Stimulated activated effector memory CD8-positive, alpha-beta T cell treated with anti-CD3 and anti-CD28 coated beads, Interleukin-12 subunit alpha, Interleukin-12 subunit beta, amount 100 ng/mL, for 72 hours (primary cell): ENCODE measurements around the gene MYO1B.
A peak's percentile ranks its signal among the peaks of the same experiment; 100 is the strongest.

ENCODE experiments used
- ATAC-seq: fragments of 150-1000 bp; cut with Tn5 transposase; 2 replicates; pipeline ENCODE4 v1.10.0; 2021
- DNase-seq, 2 donors: peaks; one replicate each; pipeline ENCODE4 v3.0.0; 2021 to 2022; ENCODE audit warnings: low spot score in 2 of 2
- H3K27ac Mint-ChIP-seq: one replicate; pipeline ENCODE4 v1.8.0; 2022; ENCODE audit warnings: mild to moderate bottlenecking, mixed read lengths
- H3K36me3 Mint-ChIP-seq: one replicate; pipeline ENCODE4 v1.8.0; 2022; ENCODE audit warnings: mild to moderate bottlenecking, mixed read lengths
- H3K4me1 Mint-ChIP-seq: one replicate; pipeline ENCODE4 v1.8.0; 2022; ENCODE audit warnings: mixed read lengths
- H3K4me3 Mint-ChIP-seq: one replicate; pipeline ENCODE4 v1.8.0; 2022; ENCODE audit warnings: mild to moderate bottlenecking, mixed read lengths
- H3K9me3 Mint-ChIP-seq: one replicate; pipeline ENCODE4 v1.8.0; 2022; ENCODE audit warnings: mixed read lengths

The MYO1B gene

DNA sequence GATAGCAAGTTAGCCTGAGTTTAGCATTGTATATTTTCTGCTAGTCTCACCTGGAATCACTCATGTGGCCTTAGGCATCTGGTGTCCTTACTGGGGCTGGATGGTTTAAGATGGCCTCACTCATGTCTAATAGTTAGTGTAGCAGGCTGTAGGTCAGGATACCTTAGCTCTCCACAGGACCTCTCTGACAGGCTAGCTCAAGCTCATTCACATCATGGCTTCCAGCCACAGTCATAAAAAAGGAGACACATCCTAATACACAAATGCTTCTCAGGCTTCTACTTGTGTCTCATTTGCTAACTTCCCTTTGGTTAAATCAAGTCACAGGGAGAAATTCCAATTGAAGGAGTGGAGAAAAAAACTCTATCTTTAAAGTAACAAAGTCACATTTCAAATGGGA is 47.7 kb downstream of the MYO1B start:
- ATAC-seq (no peak), DNase-seq (no peak)
- Mint-ChIP-seq H3K4me1 (no peaks in the 10 kb centered on the region), H3K27ac (no peak overlapping the region), H3K4me3 (no peak overlapping the region), H3K36me3 (no peaks in the 10 kb centered on the region), H3K9me3 (no peaks in the 10 kb centered on the region)

DNA sequence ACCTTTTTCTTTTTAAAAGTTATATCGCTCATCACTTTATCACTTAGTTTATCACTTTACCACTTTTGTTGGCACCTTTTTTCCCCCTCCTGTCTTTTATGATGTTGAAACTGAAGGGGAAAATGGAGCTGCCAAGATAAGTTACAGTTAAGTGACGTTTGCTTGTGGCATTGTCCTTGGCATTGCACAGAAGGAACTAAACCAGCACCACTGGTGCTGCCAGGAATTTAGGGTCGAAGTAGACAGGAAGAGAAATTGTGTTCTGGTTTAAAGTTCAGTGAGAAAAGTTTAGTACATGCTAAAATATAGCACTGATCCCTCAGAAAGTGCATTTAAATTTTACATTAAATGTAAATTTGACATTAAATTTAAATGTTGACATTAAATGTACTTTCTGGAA is 49.9 kb downstream of the MYO1B start:
- no peak for ATAC-seq
- no peak for DNase-seq
- H3K27ac Mint-ChIP-seq = no peak overlapping the region
- no peaks in the 10 kb centered on the region for H3K36me3 Mint-ChIP-seq
- H3K9me3 Mint-ChIP-seq = no peaks in the 10 kb centered on the region
- H3K4me3 Mint-ChIP-seq = no peak overlapping the region
- H3K4me1 Mint-ChIP-seq = no peaks in the 10 kb centered on the region

DNA sequence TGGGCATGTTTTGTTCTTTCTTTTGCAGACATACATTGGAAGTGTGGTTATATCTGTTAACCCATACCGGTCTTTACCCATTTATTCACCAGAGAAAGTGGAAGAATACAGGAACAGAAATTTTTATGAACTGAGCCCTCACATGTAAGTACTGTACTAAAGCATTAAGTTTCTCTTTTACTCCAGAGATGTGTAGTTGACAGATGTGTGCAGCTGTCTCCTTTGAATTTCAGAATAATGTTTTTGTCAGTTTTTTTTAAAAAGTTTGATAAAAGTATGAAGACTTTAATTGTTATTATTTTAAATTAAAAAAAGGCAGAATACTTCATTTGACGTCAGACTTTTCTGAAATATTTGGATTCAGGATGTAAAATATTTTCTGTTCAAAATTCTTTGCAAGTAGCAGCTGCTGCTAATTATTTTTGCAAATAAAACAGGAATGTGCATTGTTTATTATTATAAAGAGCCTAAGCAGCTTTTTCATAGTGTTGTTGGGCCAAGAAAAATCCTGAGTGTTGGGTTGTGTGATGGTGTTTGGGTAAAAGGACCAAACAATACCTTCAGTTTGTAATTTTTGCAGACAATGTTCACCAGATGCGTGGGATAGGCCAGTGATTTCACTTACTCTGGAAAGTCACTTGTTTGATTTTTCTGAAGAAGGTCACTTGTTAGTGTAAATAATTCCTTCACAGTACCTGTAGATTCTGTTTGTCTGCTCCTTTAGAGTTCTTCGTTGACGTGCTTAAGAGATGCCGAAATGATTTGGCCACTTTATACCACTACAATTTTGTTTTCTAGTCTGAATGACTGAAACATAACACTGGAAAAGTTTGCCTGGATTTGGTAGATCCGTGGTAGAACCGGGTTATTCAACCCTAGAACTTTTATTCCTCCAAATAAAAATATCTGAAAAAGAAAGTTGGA is 51.1 kb downstream of the MYO1B start:
- H3K36me3 Mint-ChIP-seq = no peaks in the 10 kb centered on the region
- no peaks in the 10 kb centered on the region for H3K9me3 Mint-ChIP-seq
- H3K27ac Mint-ChIP-seq = no peak overlapping the region
- DNase-seq (no peak), ATAC-seq (no peak)
- H3K4me3 Mint-ChIP-seq = no peak overlapping the region
- no peaks in the 10 kb centered on the region for H3K4me1 Mint-ChIP-seq

DNA sequence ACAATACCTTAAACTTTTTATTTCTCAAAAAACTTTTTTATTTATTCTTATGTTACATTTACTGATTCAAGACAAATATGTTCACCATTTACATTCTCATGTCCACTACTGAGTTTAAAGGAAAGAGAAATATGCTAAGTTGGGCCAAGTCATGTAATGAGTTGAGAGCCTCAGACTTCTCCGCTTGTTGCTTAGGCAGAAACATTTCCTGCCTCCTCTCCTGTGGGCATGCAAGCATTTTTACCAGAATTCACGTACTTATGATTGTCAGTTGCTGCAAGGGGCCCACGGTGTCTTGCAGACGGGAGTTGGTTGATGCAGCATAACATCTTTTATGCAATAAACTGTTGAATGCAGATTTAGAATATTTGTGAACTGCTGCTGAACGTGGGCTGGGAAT is 51.8 kb downstream of the MYO1B start:
- no peak overlapping the region for H3K4me3 Mint-ChIP-seq
- H3K4me1 Mint-ChIP-seq = no peaks in the 10 kb centered on the region
- H3K36me3 Mint-ChIP-seq = no peaks in the 10 kb centered on the region
- DNase-seq = no peak
- no peak for ATAC-seq
- no peaks in the 10 kb centered on the region for H3K9me3 Mint-ChIP-seq
- H3K27ac Mint-ChIP-seq = no peak overlapping the region

DNA sequence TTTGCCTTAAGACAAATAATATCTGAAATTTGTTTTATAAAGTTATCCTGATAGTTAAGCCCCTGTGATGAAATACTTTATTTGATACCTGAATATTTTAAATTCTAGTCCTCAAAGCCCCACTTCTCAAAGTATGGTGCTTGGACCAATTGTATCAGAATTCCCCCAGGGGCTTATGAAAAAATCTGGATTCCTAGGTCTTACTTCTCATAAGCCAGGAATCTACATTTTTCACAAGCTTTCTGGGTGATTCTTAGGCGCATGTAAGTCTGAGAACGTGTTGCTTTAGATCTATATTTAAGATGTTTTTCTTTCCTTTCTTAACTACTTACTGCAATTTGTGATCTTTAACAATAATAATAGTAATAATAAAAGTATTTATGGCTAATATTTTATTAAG is 53.1 kb downstream of the MYO1B start:
- H3K9me3 Mint-ChIP-seq = no peaks in the 10 kb centered on the region
- DNase-seq (no peak), ATAC-seq (no peak)
- no peaks in the 10 kb centered on the region for H3K4me1 Mint-ChIP-seq
- H3K4me3 Mint-ChIP-seq = no peak overlapping the region
- H3K27ac Mint-ChIP-seq = no peak overlapping the region
- H3K36me3 Mint-ChIP-seq = no peaks in the 10 kb centered on the region

DNA sequence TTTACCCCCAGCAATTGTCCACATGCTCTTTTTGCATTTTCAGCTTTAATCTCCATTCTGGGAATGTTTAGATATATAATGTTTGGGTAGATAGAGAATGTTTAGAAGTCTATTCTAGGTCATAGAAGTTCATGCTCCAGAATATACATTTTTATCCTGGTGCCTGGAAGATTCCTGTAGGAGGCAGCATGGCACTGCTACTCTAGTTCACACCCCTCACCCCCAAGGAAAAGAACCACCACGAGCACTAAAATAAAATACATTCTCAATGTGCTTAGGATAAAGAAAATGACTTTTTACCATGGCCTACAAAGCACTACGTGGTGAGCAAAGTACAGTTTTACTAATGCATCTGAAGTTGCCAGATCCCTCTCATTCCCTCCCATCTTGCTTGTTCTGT is 53.8 kb downstream of the MYO1B start:
- H3K36me3 Mint-ChIP-seq = no peaks in the 10 kb centered on the region
- no peaks in the 10 kb centered on the region for H3K9me3 Mint-ChIP-seq
- ATAC-seq = no peak
- H3K27ac Mint-ChIP-seq = no peak overlapping the region
- no peak for DNase-seq
- H3K4me1 Mint-ChIP-seq = no peaks in the 10 kb centered on the region
- no peak overlapping the region for H3K4me3 Mint-ChIP-seq

DNA sequence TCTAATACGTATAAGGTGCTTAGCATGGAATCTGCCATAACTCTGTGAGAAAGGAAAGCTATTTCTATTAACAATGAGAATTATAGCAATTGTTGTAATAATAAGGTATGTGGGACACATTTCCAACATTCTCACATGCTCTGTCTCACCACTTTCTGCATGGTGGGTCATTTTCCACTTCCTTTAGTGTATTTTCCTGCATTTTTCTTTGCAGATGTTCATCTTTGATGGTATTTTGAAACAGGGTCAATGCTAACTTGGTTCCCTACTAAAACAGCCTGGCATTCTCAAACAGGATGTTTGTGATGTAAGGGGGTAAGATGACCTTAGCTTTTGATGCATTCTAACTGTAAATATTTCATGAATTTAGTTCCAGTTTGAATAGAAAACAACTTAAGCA is 54.7 kb downstream of the MYO1B start:
- H3K27ac Mint-ChIP-seq = no peak overlapping the region
- no peak for DNase-seq
- ATAC-seq = no peak
- H3K4me1 Mint-ChIP-seq = no peaks in the 10 kb centered on the region
- H3K4me3 Mint-ChIP-seq = no peak overlapping the region
- H3K36me3 Mint-ChIP-seq = no peaks in the 10 kb centered on the region
- no peaks in the 10 kb centered on the region for H3K9me3 Mint-ChIP-seq

DNA sequence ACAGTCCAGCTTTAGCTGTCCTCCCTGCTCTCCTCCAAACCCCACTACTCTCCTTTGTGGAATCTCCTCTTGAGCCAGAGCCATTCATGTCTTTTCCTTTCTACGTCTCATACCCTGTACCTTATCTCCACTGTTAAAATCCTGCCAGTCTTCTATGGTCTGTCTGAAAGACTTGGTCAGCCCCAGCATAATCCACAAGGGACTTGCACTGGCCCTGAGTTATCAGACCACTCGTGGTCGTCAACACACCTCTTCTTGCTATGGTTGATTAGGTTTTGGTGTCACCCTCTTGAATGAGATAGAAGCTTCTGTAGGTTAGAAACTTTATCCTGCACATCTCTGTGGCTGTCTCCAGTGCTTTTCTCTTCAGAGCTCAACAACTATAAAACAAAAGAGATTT is 56.8 kb downstream of the MYO1B start:
- no peak for DNase-seq
- no peak for ATAC-seq
- H3K36me3 Mint-ChIP-seq = no peaks in the 10 kb centered on the region
- H3K4me1 Mint-ChIP-seq = no peaks in the 10 kb centered on the region
- H3K27ac Mint-ChIP-seq = no peak overlapping the region
- no peaks in the 10 kb centered on the region for H3K9me3 Mint-ChIP-seq
- no peak overlapping the region for H3K4me3 Mint-ChIP-seq

DNA sequence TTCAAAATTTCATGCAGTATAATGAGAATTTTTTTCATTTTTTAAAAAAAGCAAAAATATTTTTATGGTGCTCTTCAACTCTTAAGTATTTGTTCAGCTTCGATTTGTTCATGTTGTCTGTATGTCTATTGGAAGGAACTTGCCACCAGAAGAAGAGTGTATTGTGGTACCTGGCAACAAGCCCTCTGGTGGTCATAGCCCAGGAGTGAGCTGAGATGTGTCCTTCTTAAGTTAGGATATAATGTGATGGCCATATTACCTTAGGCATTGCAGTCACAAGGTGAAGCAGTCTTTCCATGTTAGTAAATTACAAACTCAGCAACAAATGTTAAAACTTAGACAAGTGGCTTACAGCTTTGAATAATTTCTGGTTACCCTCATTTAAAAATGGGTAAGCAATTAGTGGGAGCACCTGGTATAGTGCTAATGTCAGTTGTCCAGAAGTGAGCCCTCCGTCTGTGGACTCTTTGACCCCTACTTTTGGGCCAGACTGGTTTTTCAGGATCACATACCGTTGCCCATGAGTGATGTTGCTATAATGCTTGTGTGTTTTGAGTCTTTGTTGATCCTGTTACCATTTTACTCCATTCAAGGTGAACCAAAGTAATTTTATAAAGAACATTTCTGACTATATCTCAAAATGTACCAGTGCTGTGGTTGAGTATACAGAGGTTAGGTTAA is 57.4 kb downstream of the MYO1B start:
- Mint-ChIP-seq H3K36me3 (no peaks in the 10 kb centered on the region), H3K4me1 (no peaks in the 10 kb centered on the region), H3K9me3 (no peaks in the 10 kb centered on the region), H3K27ac (no peak overlapping the region), H3K4me3 (no peak overlapping the region)
- ATAC-seq = peak; percentile 51
- no peak for DNase-seq

DNA sequence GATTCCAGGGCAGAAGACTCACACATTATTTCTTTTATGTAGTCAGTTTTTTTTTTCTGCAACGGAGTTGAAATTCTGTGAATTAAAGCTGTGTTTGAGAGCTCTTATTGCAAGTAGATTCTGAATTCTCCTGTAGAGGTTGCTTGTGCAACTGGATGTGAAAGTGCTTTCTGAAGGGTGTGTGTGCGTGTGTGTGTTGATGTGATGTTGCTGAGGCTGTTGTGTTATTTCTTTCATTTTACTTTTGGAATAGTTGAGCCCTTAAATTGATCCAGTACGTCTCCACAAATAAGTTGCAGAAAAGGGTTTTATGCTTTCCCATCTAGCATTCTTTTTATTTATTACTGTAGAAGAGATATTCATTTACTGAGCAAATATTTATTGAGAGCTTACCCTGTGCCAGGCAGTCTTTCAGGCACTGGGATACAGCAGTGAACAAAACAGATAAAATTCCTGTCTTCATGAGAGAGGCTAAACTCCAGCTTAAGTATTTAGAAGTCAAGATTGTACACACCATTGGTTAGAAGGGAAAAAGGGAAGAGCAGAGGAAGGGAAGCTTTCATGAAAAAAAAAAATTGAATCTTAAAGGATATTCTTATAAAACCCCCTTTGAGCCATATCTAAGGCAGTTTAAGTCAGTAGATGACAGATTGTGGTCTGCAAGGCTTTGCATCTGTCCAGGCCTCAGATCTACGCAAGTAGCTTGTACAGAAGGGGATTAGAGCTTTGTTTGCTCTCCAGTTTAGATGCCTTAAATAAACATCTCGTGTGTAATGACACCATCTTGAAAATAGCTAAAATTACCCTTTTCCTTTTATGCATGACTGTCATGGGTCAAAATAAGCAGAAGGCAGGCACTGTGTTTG is 58.2 kb downstream of the MYO1B start:
- H3K36me3 Mint-ChIP-seq = no peaks in the 10 kb centered on the region
- no peak overlapping the region for H3K27ac Mint-ChIP-seq
- DNase-seq (no peak), ATAC-seq (no peak)
- H3K9me3 Mint-ChIP-seq = no peaks in the 10 kb centered on the region
- no peak overlapping the region for H3K4me3 Mint-ChIP-seq
- no peaks in the 10 kb centered on the region for H3K4me1 Mint-ChIP-seq

DNA sequence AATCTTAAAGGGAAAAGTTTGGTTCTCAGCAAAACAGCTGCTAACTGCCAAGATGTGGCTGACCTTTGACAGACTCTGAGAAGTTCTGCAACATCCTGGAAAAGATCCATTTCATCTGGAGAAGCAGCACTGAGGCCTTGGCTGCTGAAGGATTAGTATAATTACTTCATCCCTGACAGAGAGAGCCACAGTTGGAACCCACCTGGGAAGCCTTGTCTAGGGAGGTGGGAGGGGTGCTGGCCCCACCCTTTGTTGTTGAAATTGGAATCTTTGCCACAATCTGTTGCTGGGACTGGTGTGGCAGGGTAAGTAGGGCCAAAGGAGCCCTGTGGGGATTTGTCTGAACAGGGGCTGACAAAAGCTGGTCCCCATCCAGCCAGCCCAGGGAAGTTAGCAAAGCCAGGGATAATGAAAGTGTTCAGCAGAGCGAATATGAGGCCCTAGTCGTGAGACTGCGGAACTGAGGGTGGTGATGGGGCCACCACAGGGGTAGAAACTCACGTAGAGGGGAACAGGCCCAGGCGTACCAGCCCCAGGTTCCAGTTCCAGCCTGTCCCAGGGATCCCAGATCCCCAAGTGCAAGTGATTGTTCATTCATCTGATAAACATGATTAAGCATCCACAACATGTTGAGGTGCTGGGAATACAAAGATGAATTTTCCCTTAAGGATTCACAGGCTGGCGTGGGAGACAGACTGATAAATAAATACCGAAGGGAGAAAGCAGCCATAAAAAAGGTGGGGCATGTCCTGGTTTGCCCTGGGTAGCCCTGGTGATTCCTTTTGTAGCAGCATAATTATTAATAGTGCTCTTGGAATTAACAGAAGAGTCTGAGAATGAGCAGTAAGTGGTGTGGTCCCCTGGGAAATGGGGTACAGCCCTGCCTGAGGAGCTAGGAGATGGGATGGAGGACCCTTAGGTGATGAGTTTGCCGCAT is 60.0 kb downstream of the MYO1B start:
- Mint-ChIP-seq H3K27ac (no peak overlapping the region), H3K36me3 (no peaks in the 10 kb centered on the region), H3K9me3 (no peaks in the 10 kb centered on the region), H3K4me3 (no peak overlapping the region), H3K4me1 (no peaks in the 10 kb centered on the region)
- ATAC-seq (no peak), DNase-seq (no peak)

DNA sequence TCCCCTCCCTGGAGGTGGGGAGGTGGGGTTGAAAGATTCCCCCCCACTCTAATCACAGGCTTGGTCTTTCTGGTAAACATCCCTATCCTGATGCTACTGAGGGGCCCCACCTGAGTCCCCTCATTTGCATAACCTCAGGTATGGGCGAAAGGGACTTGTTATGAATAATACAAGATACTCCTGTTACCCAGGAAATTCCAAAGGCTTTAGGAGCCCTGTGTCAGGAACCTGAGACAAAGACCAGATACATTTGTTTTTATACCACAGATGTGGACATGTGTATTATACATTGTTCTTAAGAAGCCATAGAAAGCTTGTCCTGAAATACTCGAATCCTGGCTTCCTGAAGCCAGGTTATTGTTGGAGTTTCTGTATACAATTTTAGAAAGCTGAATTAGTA is 62.8 kb downstream of the MYO1B start:
- Mint-ChIP-seq H3K27ac (no peak overlapping the region), H3K36me3 (no peaks in the 10 kb centered on the region), H3K4me3 (no peak overlapping the region), H3K4me1 (no peaks in the 10 kb centered on the region), H3K9me3 (no peaks in the 10 kb centered on the region)
- DNase-seq = no peak
- no peak for ATAC-seq

DNA sequence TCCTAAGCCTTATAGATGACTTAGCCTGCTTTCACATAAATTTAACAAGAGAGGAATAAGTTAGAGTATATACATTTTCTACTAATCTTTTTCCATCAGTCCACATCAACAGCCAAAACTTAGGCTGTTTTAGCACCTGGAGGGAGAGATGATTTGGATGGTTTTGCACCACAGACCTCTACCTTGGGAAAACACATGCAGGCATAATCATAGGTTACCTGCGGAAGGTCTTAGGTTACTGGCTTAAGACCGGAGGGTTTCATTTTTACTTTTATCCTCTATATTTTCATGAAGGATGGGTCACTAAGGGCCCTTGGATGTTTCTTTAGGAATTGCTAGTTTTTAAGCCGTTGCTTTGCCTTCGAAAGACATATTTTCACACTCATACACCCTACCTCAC is 66.0 kb downstream of the MYO1B start:
- H3K4me1 Mint-ChIP-seq = no peaks in the 10 kb centered on the region
- no peak for ATAC-seq
- DNase-seq = no peak
- H3K27ac Mint-ChIP-seq = no peak overlapping the region
- no peak overlapping the region for H3K4me3 Mint-ChIP-seq
- no peaks in the 10 kb centered on the region for H3K36me3 Mint-ChIP-seq
- no peaks in the 10 kb centered on the region for H3K9me3 Mint-ChIP-seq

DNA sequence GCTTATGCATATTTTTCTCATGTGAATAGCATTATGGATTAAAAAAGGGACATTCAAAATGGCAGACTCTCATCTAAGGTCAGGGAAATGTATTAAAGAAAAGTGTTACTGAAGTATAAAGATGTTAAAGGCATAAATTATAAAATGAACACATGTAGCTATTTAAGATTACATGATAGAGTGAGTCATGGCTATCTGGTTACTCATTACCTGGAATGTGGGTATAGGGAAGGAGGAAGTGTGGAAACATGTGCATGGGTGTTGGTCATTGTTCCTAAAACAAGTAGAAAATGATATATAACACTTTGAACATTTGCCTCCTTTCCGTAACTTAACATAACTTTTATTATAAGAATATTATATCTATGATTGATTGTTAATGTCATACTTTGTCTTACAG is 66.4 kb downstream of the MYO1B start:
- ATAC-seq (no peak), DNase-seq (no peak)

DNA sequence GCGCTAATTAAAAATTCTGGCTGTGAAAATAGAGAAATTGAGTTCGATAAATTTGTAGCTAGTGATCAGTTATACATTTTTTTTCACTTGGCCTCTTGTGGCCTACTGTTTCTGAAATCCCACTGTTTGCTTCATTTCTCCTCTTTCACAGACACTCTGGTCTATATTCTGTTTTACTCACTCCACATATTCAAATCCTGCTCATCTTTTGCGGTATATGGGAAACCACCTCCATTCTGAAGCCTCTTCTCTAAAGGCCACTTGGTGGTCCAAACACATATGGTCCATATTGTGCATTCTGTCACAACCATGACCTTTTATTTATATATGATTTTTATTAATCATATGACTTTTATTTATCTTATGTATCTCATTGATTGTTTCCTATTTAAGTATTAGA is 67.0 kb downstream of the MYO1B start:
- Mint-ChIP-seq H3K27ac (no peak overlapping the region), H3K36me3 (no peaks in the 10 kb centered on the region), H3K9me3 (no peaks in the 10 kb centered on the region), H3K4me3 (no peak overlapping the region), H3K4me1 (no peaks in the 10 kb centered on the region)
- DNase-seq = no peak
- ATAC-seq = no peak

More for the DNA sequence above, 66.4 kb downstream of the MYO1B start:
- Mint-ChIP-seq H3K9me3 (no peaks in the 10 kb centered on the region), H3K36me3 (no peaks in the 10 kb centered on the region), H3K4me1 (no peaks in the 10 kb centered on the region), H3K4me3 (no peak overlapping the region), H3K27ac (no peak overlapping the region)
